HepG2 (cell line): Measurements from ENCODE around the gene RPRD2. TPM values are rescaled to one million over a fixed set of nuclear protein-coding genes. Genes with fewer than 3 reads are reported as not detected.

Source experiments
- BCL6 ChIP-seq: IDR thresholded peaks from 2 replicates; pipeline ENCODE4 v1.6.1; 2016; ENCODE audit warnings: missing genetic modification reagents, missing compliant biosample characterization
- EP300 ChIP-seq, 3 experiments: sonication (generic) in 1 of 3; formaldehyde crosslinking in 1 of 3; IDR thresholded peaks; 2 replicates each; pipeline versions ENCODE4 v1.5.1 to v1.6.1; 2011 to 2020; ENCODE audit warnings: low read depth in 2 of 3, low read length in 2 of 3, borderline replicate concordance in 1 of 3, improper control_type of control experiment in 1 of 3, mild to moderate bottlenecking in 1 of 3, missing genetic modification reagents in 1 of 3, moderate library complexity in 1 of 3
- GATAD2A ChIP-seq: IDR thresholded peaks from 2 replicates; pipeline ENCODE4 v1.6.1; 2016
- MED1 ChIP-seq: sonication (generic); formaldehyde crosslinking; IDR thresholded peaks from 2 replicates; pipeline ENCODE4 v1.4.0; 2020; ENCODE audit warnings: missing genetic modification reagents
- NR2F6 ChIP-seq, 2 experiments: IDR thresholded peaks; 2 replicates each; pipeline ENCODE4 v1.6.1; 2016; ENCODE audit warnings: antibody characterized with exemption in 1 of 2, mild to moderate bottlenecking in 1 of 2
- RARA ChIP-seq: IDR thresholded peaks from 2 replicates; pipeline ENCODE4 v1.6.1; 2016; ENCODE audit warnings: missing genetic modification reagents, missing compliant biosample characterization
- RCOR2 ChIP-seq: IDR thresholded peaks from 2 replicates; pipeline ENCODE4 v1.6.1; 2016; ENCODE audit warnings: missing biosample characterization, missing genetic modification reagents
- SOX6 ChIP-seq, 2 experiments: fragments of 450-650 bp in 1 of 2; sonication (generic) in 1 of 2; formaldehyde crosslinking in 1 of 2; IDR thresholded peaks; 2 replicates each; pipeline versions ENCODE4 v1.4.0 to v1.6.1; 2017 to 2020; ENCODE audit warnings: antibody characterized with exemption in 1 of 2, mild to moderate bottlenecking in 1 of 2, missing genetic modification reagents in 1 of 2
- ZMAT3 ChIP-seq: sonication (generic); formaldehyde crosslinking; conservative IDR thresholded peaks from 2 replicates; pipeline ENCODE4 v1.7.0; 2021; ENCODE audit warnings: missing genetic modification reagents
- ZNF672 ChIP-seq: sonication (generic); formaldehyde crosslinking; IDR thresholded peaks from 2 replicates; pipeline ENCODE4 v1.8.1; 2022; ENCODE audit warnings: missing genetic modification reagents
- polyA plus RNA-seq, 8 experiments: library from polyadenylated mRNA; depleted of rRNA in 3 of 8; stranded (reverse) in 7 of 8; unstranded in 1 of 8; fragments of >200 nt; fragmentation: Illumina TruSeq in 4 of 8; extraction: Trizol in 4 of 8; gene quantifications; 2 replicates each; pipeline versions ENCODE4 v1.2.1 to v1.2.3, GENCODE V29; 2011 to 2016; ENCODE audit warnings: low read depth in 4 of 8, missing spikeins in 1 of 8, mixed read lengths in 1 of 8; ENCODE audit not compliant: insufficient read depth in 1 of 8
- total RNA-seq, 5 experiments: library from RNA; depleted of rRNA; stranded (reverse); fragments of >200 nt; fragmentation: Illumina TruSeq; extraction: Trizol; gene quantifications; 2 replicates each; pipeline ENCODE4 v1.2.3, GENCODE V29; 2016; ENCODE audit warnings: low read depth in 1 of 5
- TF ChIP-seq, protein P1 (sequence below): sonication (generic); formaldehyde crosslinking; IDR thresholded peaks from 2 replicates; pipeline ENCODE4 v1.5.0; 2020; ENCODE audit warnings: mild to moderate bottlenecking, missing genetic modification reagents, borderline replicate concordance
- TF ChIP-seq, protein P2 (sequence below): sonication (generic); formaldehyde crosslinking; IDR thresholded peaks from 2 replicates; pipeline ENCODE4 v1.5.0; 2020; ENCODE audit warnings: missing genetic modification reagents
- TF ChIP-seq, protein P3 (sequence below): sonication (generic); formaldehyde crosslinking; conservative IDR thresholded peaks from 2 replicates; pipeline ENCODE4 v1.4.0; 2020; ENCODE audit warnings: mild to moderate bottlenecking, missing genetic modification reagents, moderate library complexity

The RPRD2 gene
- total and polyA plus RNA-seq, 2 of the 13 experiments (the other 11 are each of a cell fraction or from before 2014, with no cell fraction given), result 8.0 to 8.9 TPM

DNA sequence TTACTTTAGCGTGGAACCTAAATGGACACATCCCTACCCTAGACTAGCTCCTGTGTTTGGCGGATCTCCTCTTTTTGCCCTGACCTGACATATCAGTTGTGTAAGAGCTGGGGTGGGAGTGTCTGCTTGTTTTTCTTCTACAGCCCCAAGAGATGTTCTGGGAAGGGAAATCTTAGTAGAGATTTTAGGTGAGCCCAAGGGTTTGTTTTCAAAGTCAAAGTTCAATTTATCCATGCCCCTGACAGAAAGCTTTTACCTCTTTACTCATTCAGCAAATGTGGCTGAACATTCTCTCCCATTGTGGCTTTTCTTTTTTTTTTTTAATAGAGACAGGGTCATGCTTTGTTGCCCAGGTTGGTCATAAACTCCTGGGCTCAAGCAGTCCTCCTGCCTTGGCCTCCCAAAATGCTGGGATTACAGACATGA lies 116.0 kb downstream of the RPRD2 start (continued):
- TF ChIP-seq EP300 (IDR thresholded peaks at IDR 0.05; ENCODE audit: low read depth in 2 of 2, low read length in 2 of 2), result peak in 1 of 2 experiments; percentile 74; a peak in 2 of 4 replicates
- no peak for TF ChIP-seq EP300 (CRISPR knock-in tag; IDR thresholded peaks at IDR 0.05; ENCODE audit: borderline replicate concordance)
- TF ChIP-seq, protein P1, sequence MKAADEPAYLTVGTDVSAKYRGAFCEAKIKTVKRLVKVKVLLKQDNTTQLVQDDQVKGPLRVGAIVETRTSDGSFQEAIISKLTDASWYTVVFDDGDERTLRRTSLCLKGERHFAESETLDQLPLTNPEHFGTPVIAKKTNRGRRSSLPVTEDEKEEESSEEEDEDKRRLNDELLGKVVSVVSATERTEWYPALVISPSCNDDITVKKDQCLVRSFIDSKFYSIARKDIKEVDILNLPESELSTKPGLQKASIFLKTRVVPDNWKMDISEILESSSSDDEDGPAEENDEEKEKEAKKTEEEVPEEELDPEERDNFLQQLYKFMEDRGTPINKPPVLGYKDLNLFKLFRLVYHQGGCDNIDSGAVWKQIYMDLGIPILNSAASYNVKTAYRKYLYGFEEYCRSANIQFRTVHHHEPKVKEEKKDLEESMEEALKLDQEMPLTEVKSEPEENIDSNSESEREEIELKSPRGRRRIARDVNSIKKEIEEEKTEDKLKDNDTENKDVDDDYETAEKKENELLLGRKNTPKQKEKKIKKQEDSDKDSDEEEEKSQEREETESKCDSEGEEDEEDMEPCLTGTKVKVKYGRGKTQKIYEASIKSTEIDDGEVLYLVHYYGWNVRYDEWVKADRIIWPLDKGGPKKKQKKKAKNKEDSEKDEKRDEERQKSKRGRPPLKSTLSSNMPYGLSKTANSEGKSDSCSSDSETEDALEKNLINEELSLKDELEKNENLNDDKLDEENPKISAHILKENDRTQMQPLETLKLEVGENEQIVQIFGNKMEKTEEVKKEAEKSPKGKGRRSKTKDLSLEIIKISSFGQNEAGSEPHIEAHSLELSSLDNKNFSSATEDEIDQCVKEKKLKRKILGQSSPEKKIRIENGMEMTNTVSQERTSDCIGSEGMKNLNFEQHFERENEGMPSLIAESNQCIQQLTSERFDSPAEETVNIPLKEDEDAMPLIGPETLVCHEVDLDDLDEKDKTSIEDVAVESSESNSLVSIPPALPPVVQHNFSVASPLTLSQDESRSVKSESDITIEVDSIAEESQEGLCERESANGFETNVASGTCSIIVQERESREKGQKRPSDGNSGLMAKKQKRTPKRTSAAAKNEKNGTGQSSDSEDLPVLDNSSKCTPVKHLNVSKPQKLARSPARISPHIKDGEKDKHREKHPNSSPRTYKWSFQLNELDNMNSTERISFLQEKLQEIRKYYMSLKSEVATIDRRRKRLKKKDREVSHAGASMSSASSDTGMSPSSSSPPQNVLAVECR (CRISPR knock-in tag), result peak; percentile 17; the same call in 1 of the 2 replicates
- 0 out of 2 replicates have a peak, but pooled peaks have one; percentile 62 for TF ChIP-seq ZNF672 (CRISPR knock-in tag)
- TF ChIP-seq SOX6 (IDR thresholded peaks at IDR 0.05), result no peak
- peak; percentile 78 for TF ChIP-seq SOX6 (CRISPR knock-in tag; IDR thresholded peaks at IDR 0.05)
- 0 out of 2 replicates have a peak, but pooled peaks have one; percentile 25 for TF ChIP-seq RARA
- 0 out of 2 replicates have a peak, but pooled peaks have one; percentile 42 for TF ChIP-seq RCOR2 (CRISPR knock-in tag)
- TF ChIP-seq, protein P2, sequence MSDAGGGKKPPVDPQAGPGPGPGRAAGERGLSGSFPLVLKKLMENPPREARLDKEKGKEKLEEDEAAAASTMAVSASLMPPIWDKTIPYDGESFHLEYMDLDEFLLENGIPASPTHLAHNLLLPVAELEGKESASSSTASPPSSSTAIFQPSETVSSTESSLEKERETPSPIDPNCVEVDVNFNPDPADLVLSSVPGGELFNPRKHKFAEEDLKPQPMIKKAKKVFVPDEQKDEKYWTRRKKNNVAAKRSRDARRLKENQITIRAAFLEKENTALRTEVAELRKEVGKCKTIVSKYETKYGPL (CRISPR knock-in tag), result peak; percentile 72; the same call in 1 of the 2 replicates
- TF ChIP-seq, protein P3, sequence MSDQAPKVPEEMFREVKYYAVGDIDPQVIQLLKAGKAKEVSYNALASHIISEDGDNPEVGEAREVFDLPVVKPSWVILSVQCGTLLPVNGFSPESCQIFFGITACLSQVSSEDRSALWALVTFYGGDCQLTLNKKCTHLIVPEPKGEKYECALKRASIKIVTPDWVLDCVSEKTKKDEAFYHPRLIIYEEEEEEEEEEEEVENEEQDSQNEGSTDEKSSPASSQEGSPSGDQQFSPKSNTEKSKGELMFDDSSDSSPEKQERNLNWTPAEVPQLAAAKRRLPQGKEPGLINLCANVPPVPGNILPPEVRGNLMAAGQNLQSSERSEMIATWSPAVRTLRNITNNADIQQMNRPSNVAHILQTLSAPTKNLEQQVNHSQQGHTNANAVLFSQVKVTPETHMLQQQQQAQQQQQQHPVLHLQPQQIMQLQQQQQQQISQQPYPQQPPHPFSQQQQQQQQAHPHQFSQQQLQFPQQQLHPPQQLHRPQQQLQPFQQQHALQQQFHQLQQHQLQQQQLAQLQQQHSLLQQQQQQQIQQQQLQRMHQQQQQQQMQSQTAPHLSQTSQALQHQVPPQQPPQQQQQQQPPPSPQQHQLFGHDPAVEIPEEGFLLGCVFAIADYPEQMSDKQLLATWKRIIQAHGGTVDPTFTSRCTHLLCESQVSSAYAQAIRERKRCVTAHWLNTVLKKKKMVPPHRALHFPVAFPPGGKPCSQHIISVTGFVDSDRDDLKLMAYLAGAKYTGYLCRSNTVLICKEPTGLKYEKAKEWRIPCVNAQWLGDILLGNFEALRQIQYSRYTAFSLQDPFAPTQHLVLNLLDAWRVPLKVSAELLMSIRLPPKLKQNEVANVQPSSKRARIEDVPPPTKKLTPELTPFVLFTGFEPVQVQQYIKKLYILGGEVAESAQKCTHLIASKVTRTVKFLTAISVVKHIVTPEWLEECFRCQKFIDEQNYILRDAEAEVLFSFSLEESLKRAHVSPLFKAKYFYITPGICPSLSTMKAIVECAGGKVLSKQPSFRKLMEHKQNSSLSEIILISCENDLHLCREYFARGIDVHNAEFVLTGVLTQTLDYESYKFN, result peak; percentile 70
- peak; percentile 66; the same call in 1 of the 2 replicates for TF ChIP-seq NR2F6 (IDR thresholded peaks at IDR 0.05)
- TF ChIP-seq NR2F6 (CRISPR knock-in tag; IDR thresholded peaks at IDR 0.05), result 0 out of 2 replicates have a peak, but pooled peaks have one; percentile 21
- TF ChIP-seq BCL6 (CRISPR knock-in tag), result peak; percentile 25; the same call in 1 of the 2 replicates
- peak; percentile 28; the same call in 1 of the 2 replicates for TF ChIP-seq GATAD2A
- TF ChIP-seq MED1 (CRISPR knock-in tag), result peak; percentile 52
- TF ChIP-seq ZMAT3 (CRISPR knock-in tag), result no peak
